D721Med (cell line): Measurements from ENCODE around the gene PTRH1.
"Not testable (repeated sequence)": the region's sequence is repeated elsewhere in the genome, so short reads cannot be mapped to it uniquely, and the experiment has no call there.

Experiments used
- DNase-seq: peaks from one replicate; pipeline ENCODE4 v3.0.0; 2011; ENCODE audit warnings: low spot score; ENCODE audit not compliant: insufficient read length
- FAIRE-seq: peaks from 2 replicates; lab custom pipeline; 2011; peaks lifted over from hg19 to GRCh38; lab: Jason Lieb, UNC
- TF ChIP-seq, protein P1 (sequence below): IDR thresholded peaks from 2 replicates; pipeline ENCODE4 v1.5.1; 2012; ENCODE audit warnings: mild to moderate bottlenecking, control low read depth; ENCODE audit not compliant: insufficient read depth; ENCODE audit errors: missing control alignments

PTRH1 gene, protein sequence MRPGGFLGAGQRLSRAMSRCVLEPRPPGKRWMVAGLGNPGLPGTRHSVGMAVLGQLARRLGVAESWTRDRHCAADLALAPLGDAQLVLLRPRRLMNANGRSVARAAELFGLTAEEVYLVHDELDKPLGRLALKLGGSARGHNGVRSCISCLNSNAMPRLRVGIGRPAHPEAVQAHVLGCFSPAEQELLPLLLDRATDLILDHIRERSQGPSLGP

DNA sequence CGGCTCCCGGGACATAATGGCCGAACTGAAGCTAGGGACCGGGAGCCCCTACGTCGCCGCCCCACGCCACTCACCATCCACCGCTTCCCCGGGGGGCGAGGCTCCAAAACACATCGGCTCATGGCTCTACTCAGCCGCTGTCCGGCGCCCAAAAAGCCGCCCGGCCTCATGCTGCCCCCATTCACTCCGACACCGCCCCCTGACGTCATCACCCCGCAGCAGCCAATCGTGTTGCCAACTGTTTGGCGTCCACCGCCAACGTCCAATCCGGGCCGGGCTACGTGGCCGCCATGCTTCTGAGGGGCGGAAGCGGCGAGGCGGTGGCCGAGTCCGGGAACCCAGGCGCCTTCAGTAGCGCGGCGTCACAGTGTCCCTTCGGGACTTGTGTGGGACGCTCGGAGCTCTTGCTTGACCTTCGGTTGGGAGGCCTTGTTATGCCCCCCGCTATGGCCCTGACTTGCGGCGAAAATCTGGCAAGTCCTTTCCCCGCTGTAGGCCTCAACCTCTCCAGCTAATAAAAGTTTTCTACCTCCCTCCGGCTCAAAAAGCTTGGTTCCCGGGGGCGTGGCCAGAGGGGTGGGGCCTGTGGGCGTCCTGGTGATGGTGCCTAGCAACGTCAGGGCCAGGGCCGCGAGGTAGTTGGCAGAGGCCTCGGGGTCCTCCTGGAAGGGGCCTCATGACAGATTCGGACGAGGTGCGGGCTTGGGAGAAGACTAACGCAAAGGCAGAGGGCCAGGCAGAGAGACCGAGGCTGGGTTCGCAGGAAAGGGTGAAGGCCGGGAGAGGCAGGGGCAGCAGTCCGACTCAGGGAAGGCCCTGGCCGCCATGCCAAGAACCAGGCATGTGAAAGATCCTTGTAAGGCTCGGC, at the start of gene PTRH1, which contains the start of gene TTC16:
Gene PTRH1, minus strand, starts transcription at position 194 of the 868 bp plus-strand sequence. Its CDS starts 24 bp downstream, at position 170.
Gene TTC16, plus strand, starts transcription at position 610 of the 868 bp plus-strand sequence. Its CDS starts 67 bp downstream, at position 677.
- DNase-seq (peak; percentile 99), FAIRE-seq (no peak)
- TF ChIP-seq, protein P1, sequence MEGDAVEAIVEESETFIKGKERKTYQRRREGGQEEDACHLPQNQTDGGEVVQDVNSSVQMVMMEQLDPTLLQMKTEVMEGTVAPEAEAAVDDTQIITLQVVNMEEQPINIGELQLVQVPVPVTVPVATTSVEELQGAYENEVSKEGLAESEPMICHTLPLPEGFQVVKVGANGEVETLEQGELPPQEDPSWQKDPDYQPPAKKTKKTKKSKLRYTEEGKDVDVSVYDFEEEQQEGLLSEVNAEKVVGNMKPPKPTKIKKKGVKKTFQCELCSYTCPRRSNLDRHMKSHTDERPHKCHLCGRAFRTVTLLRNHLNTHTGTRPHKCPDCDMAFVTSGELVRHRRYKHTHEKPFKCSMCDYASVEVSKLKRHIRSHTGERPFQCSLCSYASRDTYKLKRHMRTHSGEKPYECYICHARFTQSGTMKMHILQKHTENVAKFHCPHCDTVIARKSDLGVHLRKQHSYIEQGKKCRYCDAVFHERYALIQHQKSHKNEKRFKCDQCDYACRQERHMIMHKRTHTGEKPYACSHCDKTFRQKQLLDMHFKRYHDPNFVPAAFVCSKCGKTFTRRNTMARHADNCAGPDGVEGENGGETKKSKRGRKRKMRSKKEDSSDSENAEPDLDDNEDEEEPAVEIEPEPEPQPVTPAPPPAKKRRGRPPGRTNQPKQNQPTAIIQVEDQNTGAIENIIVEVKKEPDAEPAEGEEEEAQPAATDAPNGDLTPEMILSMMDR = no peak

DNA sequence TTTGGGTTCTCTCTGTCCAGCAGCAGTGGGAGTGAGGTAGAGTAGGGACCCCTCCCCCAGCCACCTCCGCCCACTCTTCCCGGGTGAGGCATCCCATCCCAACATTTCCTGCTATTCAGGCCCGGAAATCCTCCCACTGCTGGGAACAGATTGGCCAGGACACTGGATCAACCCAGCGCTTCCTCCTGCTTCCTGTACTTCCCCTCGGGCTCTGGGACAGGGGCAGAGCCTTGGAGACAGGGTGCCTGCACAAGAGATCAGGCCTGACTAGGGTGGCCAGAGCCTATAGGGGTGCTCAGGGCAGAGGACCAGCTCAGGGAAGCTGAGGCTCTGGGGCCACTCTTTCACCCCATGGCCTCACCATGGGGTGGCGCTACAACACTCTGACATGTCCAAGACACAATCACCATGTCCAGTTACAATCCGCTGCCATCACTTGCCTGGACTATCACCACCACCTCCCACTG, 48.5 kb upstream of the PTRH1 start:
- TF ChIP-seq, protein P1 = peak; percentile 22
- no peak for DNase-seq
- no peak for FAIRE-seq

DNA sequence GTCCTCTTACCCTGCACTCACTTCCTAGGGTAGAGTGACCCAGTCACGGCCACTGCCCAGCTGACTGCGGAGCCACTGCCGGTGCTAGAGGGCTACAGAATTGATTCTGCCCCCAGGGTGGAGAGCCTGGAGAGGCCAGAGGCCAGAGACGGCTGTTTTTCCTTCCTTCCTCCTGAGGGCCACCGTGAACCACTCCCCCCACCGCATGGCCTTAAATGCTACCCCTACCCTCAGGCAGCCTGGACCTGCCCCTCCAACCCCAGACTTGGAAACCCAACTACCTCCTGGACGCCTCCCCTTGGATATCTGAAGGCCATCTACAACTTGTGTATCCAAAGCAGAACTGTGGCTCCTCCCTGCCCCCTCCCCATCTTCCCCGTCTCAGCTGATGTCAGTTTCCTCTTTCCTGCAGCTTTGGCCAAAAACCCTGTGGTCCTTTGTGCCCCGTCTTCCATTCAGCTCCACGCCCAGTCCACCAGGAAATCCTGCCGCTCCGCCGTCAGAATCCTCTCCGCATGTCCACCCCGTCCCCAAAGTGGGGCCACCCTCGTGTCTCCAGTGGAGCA, 46.7 kb upstream of the PTRH1 start:
- TF ChIP-seq, protein P1 = no peak
- DNase-seq (no peak), FAIRE-seq (no peak)

DNA sequence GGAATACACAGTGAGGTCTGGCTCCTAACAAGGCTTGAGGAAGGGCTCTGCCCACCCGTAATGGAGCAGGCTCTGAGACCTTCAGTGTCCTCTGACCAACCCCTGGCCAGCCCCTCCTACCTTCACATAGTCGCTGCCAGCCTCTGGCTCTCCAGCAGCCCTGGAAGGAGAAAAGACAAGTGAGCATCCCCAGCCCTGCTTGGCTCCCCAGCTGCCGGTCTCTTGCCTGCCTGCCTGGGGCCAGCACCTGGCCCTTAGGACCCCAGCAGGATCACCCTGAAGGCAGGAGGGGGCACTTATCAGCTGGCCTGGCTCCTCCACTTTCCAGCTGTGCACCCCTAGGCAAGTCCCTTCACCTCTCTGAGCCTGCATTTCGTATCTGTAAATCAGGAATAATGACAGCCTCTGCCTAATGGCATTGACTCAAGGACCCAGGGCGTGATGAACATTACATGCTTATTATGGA, 46.1 kb upstream of the PTRH1 start:
- DNase-seq (no peak), FAIRE-seq (no peak)
- TF ChIP-seq, protein P1 = no peak

DNA sequence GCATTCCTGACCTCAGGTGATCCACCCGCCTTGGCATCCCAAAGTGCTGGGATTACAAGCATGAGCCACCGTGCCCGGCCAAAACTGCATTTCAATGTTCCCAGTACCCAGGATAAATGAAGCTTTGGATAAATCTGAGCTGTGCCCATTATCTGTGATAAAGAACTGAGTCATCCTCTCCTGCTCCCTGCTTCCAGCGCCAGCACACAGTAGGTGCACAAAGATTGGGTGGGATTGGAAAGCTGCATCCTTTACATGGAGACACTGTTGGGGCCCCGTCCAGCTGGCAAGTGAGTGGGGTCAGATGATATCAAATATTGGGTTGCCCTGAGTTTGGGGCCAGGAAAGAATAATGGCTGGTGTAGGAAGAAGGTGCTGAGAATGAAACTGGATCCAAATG, 45.6 kb upstream of the PTRH1 start:
- FAIRE-seq (no peak), DNase-seq (no peak)
- TF ChIP-seq, protein P1 = no peak

DNA sequence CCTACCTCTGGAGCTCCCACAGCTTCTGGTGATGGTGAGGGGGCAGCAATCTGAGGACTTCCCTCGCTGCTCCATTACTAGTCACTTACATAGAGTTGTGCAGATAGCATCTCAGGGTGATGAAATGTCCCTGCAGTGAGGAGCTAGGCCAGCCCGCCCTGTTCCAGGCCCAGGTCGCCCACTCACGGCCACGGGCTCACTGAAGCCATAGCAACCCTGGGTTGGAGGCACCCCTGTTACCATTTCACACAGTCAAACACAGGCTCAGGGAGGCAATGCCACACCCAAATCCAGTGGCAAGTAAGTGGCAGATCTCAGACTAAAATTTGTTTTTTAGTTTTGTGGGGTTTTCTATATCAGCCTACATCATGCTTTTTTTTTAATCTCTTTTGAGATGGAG, 43.4 kb upstream of the PTRH1 start:
- DNase-seq (no peak), FAIRE-seq (no peak)
- TF ChIP-seq, protein P1 = no peak

DNA sequence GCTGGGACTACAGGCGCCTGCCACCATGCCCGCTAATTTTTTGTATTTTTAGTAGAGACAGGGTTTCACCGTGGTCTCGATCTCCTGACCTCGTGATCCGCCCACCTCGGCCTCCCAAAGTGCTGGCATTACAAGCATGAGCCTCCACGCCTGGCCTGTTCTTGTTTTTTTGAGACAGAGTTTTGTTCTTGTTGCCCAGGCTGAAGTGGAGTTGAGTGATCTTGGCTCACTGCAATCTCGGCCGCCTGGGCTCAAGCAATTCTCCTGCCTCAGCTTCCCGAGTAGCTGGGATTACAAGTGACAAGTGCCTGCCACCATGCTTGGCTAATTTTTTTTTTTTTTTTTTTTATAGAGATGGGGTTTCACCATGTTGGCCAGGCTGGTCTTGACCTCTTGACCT, 41.3 kb upstream of the PTRH1 start:
- FAIRE-seq, DNase-seq: not testable (repeated sequence)
